T-helper 2 cell treated with Interferon-gamma antibody and Interleukin-4, amounts not matched to agents 5 μg/mL and 100 μg/mL, for 36 hours (primary cell): Measurements from ENCODE around the gene NFKB2.

Source experiments
- DNase-seq: peaks from one replicate; pipeline ENCODE4 v3.0.0; 2021; ENCODE audit warnings: low spot score
- H3K27ac Mint-ChIP-seq: one replicate; pipeline ENCODE4 v1.8.0; 2021; ENCODE audit warnings: mild to moderate bottlenecking, mixed read lengths
- H3K27me3 Mint-ChIP-seq: one replicate; pipeline ENCODE4 v1.8.0; 2021; ENCODE audit warnings: low read depth, mixed read lengths
- H3K36me3 Mint-ChIP-seq: one replicate; pipeline ENCODE4 v1.8.0; 2021; ENCODE audit warnings: low read depth, mixed read lengths
- H3K4me1 Mint-ChIP-seq: one replicate; pipeline ENCODE4 v1.8.0; 2021; ENCODE audit warnings: low read depth, mixed read lengths
- H3K4me3 Mint-ChIP-seq: one replicate; pipeline ENCODE4 v1.8.0; 2022; ENCODE audit warnings: mild to moderate bottlenecking, moderate library complexity, mixed read lengths
- H3K9me3 Mint-ChIP-seq: one replicate; pipeline ENCODE4 v1.8.0; 2021; ENCODE audit warnings: mixed read lengths

NFKB2 gene

DNA sequence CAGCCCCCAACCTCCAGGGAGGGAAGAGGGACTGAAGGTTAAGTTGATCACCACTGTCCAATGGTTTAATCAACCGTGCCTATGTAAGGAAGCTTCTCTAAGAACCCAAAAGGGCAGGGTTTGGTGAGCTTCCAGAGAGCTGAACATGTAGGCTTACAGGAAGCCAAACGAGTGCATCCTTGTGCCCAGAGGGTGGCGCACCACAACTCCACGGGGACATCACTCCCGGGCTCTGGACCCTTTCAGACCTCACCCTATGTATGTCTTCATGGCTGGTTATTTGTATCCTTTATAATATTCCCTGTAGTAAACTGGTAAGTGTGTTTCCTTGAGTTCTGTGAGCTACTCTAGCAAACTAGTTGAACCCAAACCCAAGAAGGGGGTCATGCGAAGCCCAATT lies 11.5 kb upstream of the NFKB2 start:
- DNase-seq: no peak
- H3K27me3 Mint-ChIP-seq: no peaks in the 10 kb centered on the region
- H3K27ac Mint-ChIP-seq: peak overlapping the region; percentile 20
- H3K4me3 Mint-ChIP-seq: no peak overlapping the region
- peaks cover 27% of the 10 kb centered on the region for H3K36me3 Mint-ChIP-seq
- H3K9me3 Mint-ChIP-seq: no peaks in the 10 kb centered on the region
- H3K4me1 Mint-ChIP-seq: no peaks in the 10 kb centered on the region

GRCh38 chr10:102384606-102385429 lies 10.7 kb upstream of the NFKB2 start:
- no peak for DNase-seq
- Mint-ChIP-seq H3K27me3 (no peaks in the 10 kb centered on the region), H3K9me3 (no peaks in the 10 kb centered on the region), H3K4me1 (no peaks in the 10 kb centered on the region), H3K36me3 (peaks cover 22% of the 10 kb centered on the region), H3K4me3 (no peak overlapping the region), H3K27ac (no peak overlapping the region)

- Mint-ChIP-seq H3K36me3 (peaks cover 2% of the 10 kb centered on the region), H3K4me1 (peaks cover 9% of the 10 kb centered on the region), H3K27ac (no peak overlapping the region), H3K27me3 (peaks cover 3% of the 10 kb centered on the region), H3K4me3 (no peak overlapping the region), H3K9me3 (no peaks in the 10 kb centered on the region)
- DNase-seq: no peak
These were observed 5.6 kb upstream of the NFKB2 start for GRCh38 chr10:102389894-102390293.

DNA sequence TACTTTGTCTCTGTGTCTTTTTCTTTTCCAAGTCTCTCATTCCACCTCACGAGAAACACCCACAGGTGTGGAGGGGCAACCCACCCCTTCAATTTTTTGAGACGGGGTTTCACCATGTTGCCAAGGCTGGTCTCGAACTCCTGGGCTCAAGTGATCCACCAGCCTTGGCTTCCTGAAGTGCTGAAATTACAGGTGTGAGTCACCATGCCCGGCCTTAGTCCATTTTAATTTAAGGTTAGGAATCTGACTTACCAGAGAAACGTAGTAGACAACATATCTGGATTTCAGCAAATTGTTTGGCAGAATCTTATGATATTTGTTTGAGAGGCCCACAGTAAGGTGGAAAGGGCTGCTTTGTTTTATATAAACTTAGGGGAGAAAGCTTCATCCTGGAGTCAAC lies 3.2 kb upstream of the NFKB2 start:
- H3K36me3 Mint-ChIP-seq: peaks cover 17% of the 10 kb centered on the region
- no peaks in the 10 kb centered on the region for H3K9me3 Mint-ChIP-seq
- peaks cover 3% of the 10 kb centered on the region for H3K27me3 Mint-ChIP-seq
- H3K4me1 Mint-ChIP-seq: peaks cover 20% of the 10 kb centered on the region
- H3K4me3 Mint-ChIP-seq: no peak overlapping the region
- H3K27ac Mint-ChIP-seq: no peak overlapping the region
- no peak for DNase-seq

DNA sequence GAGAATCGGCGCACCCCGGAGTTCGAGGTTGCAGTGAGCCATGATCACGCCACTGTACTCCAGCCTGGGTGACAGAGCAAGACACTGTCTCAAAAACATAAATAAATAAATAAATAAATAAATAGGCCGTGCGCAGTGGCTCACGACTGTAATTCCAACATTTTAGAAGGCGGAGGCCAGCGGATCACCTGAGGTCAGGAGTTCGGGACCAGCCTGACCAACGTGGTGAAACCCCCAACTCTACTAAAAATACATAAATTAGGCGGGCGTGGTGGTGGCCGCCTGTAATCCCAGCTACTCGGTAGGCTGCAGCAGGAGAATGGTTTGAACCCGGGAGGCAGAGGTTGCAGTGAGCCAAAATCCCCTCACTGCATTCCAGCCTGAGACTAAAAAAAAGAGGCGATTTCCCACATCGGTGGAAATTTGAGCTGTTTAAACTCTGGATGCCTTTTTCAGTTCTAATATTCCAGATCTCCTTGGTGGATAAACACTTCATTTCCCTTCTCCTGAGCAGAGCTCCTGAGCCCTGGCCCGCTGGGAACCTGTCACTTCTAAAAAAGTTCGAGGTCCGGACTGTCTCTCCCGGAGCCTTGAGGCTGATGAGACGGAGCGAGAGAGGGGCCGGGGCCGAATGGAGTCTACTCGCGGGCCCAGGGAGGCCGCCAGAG lies 2.0 kb upstream of the NFKB2 start:
- Mint-ChIP-seq H3K4me1 (peaks cover 30% of the 10 kb centered on the region), H3K27me3 (peaks cover 3% of the 10 kb centered on the region), H3K4me3 (peak overlapping the region; percentile 89), H3K36me3 (peaks cover 30% of the 10 kb centered on the region), H3K27ac (peak overlapping the region; percentile 98), H3K9me3 (no peaks in the 10 kb centered on the region)
- DNase-seq: no peak

DNA sequence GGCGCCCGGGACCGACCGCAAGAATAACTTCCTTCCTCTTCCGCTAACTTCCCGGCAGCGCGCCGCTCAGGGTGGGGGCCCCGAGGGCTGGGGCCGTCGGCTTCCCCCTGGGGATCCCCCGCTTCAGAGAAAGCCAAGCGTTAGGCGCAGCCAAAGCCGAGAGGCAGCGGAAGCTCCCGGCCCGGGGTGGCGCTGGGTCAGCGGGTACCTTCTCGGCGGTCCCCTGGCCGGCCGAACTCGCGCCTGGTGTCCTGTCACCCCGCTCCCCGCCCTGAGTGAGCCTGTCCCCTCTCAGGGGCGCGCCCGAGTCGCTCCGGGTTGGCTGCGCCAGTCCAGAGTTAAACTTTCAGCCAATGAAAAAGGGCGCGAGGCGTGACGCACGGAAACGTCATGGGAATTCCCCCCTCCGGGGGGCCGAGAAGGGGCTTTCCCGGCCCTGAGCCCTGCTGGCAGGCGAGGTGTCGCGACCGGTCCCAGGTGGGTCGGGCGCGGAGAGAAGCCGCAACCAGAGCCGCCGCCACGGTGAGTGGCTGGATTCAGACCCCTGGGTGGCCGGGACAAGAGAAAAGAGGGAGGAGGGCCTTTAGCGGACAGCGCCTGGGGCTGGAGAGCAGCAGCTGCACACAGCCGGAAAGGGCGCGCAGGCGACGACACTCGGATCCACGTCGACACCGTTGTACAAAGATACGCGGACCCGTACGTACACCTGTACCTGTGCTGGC lies 1.3 kb upstream of the NFKB2 start:
- peak overlapping the region; percentile 89 for H3K4me3 Mint-ChIP-seq

GRCh38 chr10:102394801-102395399 lies 605 bp upstream of the NFKB2 start:
- DNase-seq: peak; percentile 68
- Mint-ChIP-seq H3K4me1 (peaks cover 30% of the 10 kb centered on the region), H3K27me3 (peaks cover 3% of the 10 kb centered on the region), H3K4me3 (peak overlapping the region; percentile 89), H3K27ac (peak overlapping the region; percentile 98), H3K36me3 (peaks cover 36% of the 10 kb centered on the region), H3K9me3 (no peaks in the 10 kb centered on the region)

More for the DNA sequence above, 1.3 kb upstream of the NFKB2 start:
- DNase-seq: peak; percentile 99
- Mint-ChIP-seq H3K4me1 (peaks cover 30% of the 10 kb centered on the region), H3K9me3 (no peaks in the 10 kb centered on the region), H3K36me3 (peaks cover 31% of the 10 kb centered on the region), H3K27me3 (peaks cover 3% of the 10 kb centered on the region), H3K27ac (peak overlapping the region; percentile 98)

- Mint-ChIP-seq H3K9me3 (no peaks in the 10 kb centered on the region), H3K4me3 (peak overlapping the region; percentile 89), H3K36me3 (peaks cover 44% of the 10 kb centered on the region), H3K27me3 (no peaks in the 10 kb centered on the region), H3K27ac (peak overlapping the region; percentile 98), H3K4me1 (peaks cover 30% of the 10 kb centered on the region)
- no peak for DNase-seq
These were observed 779 bp downstream of the NFKB2 start for GRCh38 chr10:102396317-102396650.

GRCh38 chr10:102396730-102397151 lies 1.2 kb downstream of the NFKB2 start:
- peaks cover 47% of the 10 kb centered on the region for H3K36me3 Mint-ChIP-seq
- peak overlapping the region; percentile 98 for H3K27ac Mint-ChIP-seq
- peaks cover 30% of the 10 kb centered on the region for H3K4me1 Mint-ChIP-seq
- H3K27me3 Mint-ChIP-seq: no peaks in the 10 kb centered on the region
- DNase-seq: no peak
- H3K9me3 Mint-ChIP-seq: no peaks in the 10 kb centered on the region
- H3K4me3 Mint-ChIP-seq: peak overlapping the region; percentile 89

GRCh38 chr10:102397222-102398171 lies 2.0 kb downstream of the NFKB2 start:
- peak overlapping the region; percentile 98 for H3K27ac Mint-ChIP-seq
- H3K36me3 Mint-ChIP-seq: peaks cover 51% of the 10 kb centered on the region
- H3K27me3 Mint-ChIP-seq: no peaks in the 10 kb centered on the region
- peak overlapping the region; percentile 89 for H3K4me3 Mint-ChIP-seq
- no peaks in the 10 kb centered on the region for H3K9me3 Mint-ChIP-seq
- peaks cover 30% of the 10 kb centered on the region for H3K4me1 Mint-ChIP-seq
- no peak for DNase-seq

- H3K4me1 Mint-ChIP-seq: peaks cover 23% of the 10 kb centered on the region
- peaks cover 51% of the 10 kb centered on the region for H3K36me3 Mint-ChIP-seq
- H3K9me3 Mint-ChIP-seq: no peaks in the 10 kb centered on the region
- peak overlapping the region; percentile 89 for H3K4me3 Mint-ChIP-seq
- H3K27ac Mint-ChIP-seq: peak overlapping the region; percentile 56
- no peak for DNase-seq
- no peaks in the 10 kb centered on the region for H3K27me3 Mint-ChIP-seq
These were observed 2.9 kb downstream of the NFKB2 start for GRCh38 chr10:102398172-102399020.

GRCh38 chr10:102399217-102400021 lies 3.9 kb downstream of the NFKB2 start:
- no peaks in the 10 kb centered on the region for H3K27me3 Mint-ChIP-seq
- peaks cover 21% of the 10 kb centered on the region for H3K4me1 Mint-ChIP-seq
- H3K4me3 Mint-ChIP-seq: peak overlapping the region; percentile 89
- H3K36me3 Mint-ChIP-seq: peaks cover 51% of the 10 kb centered on the region
- H3K27ac Mint-ChIP-seq: peak overlapping the region; percentile 75
- peak; percentile 90 for DNase-seq
- no peaks in the 10 kb centered on the region for H3K9me3 Mint-ChIP-seq
